Stimulated activated CD4-positive, alpha-beta T cell treated with anti-CD3 and anti-CD28 coated beads, Interleukin-15, amount 100 ng/mL, for 24 hours (primary cell): ENCODE measurements around the gene DNAH7.
"Not testable (repeated sequence)": the region's sequence is repeated elsewhere in the genome, so short reads cannot be mapped to it uniquely, and the experiment has no call there.

Experiments used
- DNase-seq: peaks from one replicate; pipeline ENCODE4 v3.0.0-alpha.2; 2020

DNAH7 gene

GRCh38 chr2:195709901-195710806, 358.5 kb downstream of the DNAH7 start:
- DNase-seq: no peak

GRCh38 chr2:195706161-195706900, 362.3 kb downstream of the DNAH7 start:
- no peak for DNase-seq

GRCh38 chr2:195700480-195700879, 368.2 kb downstream of the DNAH7 start:
- no peak for DNase-seq

- no peak for DNase-seq
Observed at GRCh38 chr2:195697681-195698220, 370.9 kb downstream of the DNAH7 start.

GRCh38 chr2:195696012-195696411, 372.6 kb downstream of the DNAH7 start:
- no peak for DNase-seq

DNA sequence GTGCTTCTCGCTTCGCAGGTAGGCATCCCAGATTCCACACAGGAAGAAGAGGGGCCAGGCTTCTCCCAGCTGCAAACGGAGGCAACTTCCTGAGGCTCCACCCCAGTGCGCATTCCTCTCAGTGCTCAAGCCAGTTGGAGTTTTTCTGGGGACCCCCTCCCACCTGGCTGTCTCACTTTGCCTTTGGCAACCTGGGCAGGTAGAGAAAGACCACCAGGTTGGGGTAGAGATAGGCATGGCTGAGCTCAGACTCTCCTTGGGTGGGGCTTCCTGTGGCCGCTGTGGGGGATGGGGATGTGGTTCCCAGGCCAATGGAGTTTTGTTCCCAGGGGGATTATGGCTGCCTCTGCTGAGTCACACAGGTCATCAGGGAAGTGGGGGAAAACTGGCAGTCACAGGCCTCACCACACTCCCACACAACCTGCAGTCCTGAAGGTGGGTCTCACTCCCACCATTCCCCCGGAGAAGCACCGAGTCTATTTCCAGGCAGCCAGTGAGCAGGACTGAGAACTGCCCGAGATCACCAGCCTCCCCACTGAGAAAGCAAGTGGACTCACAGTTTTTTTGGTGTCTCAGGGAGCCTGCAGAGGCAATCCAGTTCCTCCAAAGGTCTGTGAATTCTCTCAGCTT, 373.5 kb downstream of the DNAH7 start:
- no peak for DNase-seq

- no peak for DNase-seq
Observed at GRCh38 chr2:195694553-195694952, 374.1 kb downstream of the DNAH7 start.

DNA sequence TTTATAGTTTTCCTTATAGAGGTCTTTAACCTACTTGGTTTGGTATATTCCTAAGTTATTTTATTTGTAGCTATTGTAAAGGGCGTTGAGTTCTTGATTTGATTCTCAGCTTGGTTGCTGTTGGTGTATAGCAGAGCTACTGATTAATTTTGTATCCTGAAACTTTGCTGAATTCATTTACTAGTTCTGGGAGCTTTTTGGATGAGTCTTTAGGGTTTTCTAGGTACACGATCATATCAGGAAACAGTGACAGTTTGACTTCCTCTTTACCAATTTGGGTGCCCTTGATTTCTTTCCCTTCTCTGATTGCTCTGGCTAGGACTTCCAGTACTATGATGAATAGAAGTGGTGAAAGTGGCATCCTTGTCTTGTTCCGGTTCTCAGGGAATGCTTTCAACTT, 376.1 kb downstream of the DNAH7 start:
- DNase-seq: not testable (repeated sequence)
